ENCODE results near the gene ADAM15. TPM values are rescaled to one million over a fixed set of nuclear protein-coding genes. Genes with fewer than 3 reads are reported as not detected.

The ADAM15 gene
- total RNA-seq, 2 experiments from 2014 or later, result 17.2 to 20.1 TPM

DNA sequence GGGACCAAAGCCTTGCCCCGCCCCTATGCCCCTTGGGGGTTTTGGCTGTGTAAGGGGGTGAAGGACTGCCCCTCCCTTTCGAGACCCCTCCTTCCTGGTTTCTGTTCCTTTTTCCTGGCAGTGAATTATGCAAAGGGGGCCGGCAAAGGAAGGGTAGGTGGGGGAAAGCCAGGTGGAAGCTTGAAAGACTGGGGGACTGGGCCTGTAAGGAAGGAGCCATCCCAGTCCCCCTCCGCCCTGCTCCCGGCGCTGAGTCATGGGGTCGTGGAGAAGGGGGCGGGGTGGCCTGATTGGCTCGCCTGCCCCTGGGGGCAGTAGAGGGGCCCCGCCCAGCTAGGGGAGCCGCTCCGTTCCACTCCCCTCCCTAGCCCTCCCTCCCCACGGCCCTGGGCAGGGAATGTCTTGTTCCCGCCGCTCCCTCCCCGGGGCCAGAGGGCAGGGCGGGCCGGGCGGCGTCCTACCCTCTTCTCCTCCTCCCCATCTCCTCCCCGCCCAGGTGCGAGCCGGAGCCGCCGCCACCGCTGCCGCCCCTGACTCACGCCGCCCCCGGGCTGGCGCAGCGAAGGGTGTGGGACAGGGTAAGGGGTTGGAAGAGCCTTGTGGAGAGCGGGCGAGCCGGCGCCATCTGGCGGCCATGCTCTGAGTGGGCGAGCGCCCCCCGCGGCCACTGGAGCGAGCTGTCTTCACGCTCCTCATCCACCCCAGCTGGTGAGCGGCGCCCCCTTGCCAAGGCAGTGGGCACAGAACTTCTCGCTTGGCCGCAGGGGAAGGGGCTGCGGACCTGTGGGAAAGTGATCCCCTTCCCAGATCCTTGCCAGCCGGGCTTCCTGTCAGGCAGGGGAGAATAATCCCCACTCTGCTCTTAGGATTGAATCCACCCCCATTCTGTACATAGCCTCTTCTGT lies 33.8 kb upstream of the ADAM15 start:
- Mint-ChIP-seq H3K4me3 (peak overlapping the region; percentile 67), H3K36me3 (ENCODE audit: low read depth) (peaks cover 33% of the 10 kb centered on the region), H3K27ac (peak overlapping the region; percentile 92), H3K4me1 (ENCODE audit: low read depth) (peaks cover 76% of the 10 kb centered on the region), H3K27me3 (no peaks in the 10 kb centered on the region), H3K9me3 (no peaks in the 10 kb centered on the region)
- ChIA-PET POLR2A (interaction anchor here (0.6 to 10.7 kb wide), 16 partner anchors 10 to 458 kb away, joined by 3 to 189 read pairs (median 13); partner anchors contain the start of genes ADAM15, CKS1B, FLAD1 and LENEP), CTCF (interaction anchor here (0.5 to 9.7 kb wide), 40 partner anchors 10 to 1688 kb away, joined by 3 to 159 read pairs (median 6); partner anchors contain the start of genes ADAM15, CKS1B, FLAD1 and KRTCAP2)
- TF ChIP-seq, protein P1, sequence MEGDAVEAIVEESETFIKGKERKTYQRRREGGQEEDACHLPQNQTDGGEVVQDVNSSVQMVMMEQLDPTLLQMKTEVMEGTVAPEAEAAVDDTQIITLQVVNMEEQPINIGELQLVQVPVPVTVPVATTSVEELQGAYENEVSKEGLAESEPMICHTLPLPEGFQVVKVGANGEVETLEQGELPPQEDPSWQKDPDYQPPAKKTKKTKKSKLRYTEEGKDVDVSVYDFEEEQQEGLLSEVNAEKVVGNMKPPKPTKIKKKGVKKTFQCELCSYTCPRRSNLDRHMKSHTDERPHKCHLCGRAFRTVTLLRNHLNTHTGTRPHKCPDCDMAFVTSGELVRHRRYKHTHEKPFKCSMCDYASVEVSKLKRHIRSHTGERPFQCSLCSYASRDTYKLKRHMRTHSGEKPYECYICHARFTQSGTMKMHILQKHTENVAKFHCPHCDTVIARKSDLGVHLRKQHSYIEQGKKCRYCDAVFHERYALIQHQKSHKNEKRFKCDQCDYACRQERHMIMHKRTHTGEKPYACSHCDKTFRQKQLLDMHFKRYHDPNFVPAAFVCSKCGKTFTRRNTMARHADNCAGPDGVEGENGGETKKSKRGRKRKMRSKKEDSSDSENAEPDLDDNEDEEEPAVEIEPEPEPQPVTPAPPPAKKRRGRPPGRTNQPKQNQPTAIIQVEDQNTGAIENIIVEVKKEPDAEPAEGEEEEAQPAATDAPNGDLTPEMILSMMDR (IDR thresholded peaks at IDR 0.05), result peak; percentile 100
- DNase-seq, result peak; percentile 84 to 95 (median 88)
- Histone ChIP-seq H3K27me3 (ENCODE audit: control insufficient read depth in 1 of 2, insufficient read depth in 2 of 2, low read length in 2 of 2) (no peaks in the 10 kb centered on the region), H3K4me3 (ENCODE audit: low read length) (peak overlapping the region; percentile 45), H3K9me3 (ENCODE audit: control insufficient read depth in 1 of 2, insufficient read depth in 1 of 2, low read length in 2 of 2) (no peaks in the 10 kb centered on the region), H3K4me1 (ENCODE audit: insufficient read depth, low read length) (peaks cover 76% of the 10 kb centered on the region), H3K27ac (ENCODE audit: low read depth in 1 of 2, low read length in 2 of 2) (peak overlapping the region; percentile 73 to 77), H3K36me3 (ENCODE audit: insufficient read depth, low read length) (peaks cover 42% of the 10 kb centered on the region)
- intact Hi-C loops (cut with DNase I, micrococcal nuclease), result loop anchor here (1.0 to 5.0 kb wide), 11 partner anchors 16 to 460 kb away; partner anchors contain the start of genes CKS1B (in 1 of the 2), FLAD1 (in 1 of the 2) and UBE2Q1 (in 1 of the 2)
- peak; percentile 86 for ATAC-seq (ENCODE audit: poor library complexity)

DNA sequence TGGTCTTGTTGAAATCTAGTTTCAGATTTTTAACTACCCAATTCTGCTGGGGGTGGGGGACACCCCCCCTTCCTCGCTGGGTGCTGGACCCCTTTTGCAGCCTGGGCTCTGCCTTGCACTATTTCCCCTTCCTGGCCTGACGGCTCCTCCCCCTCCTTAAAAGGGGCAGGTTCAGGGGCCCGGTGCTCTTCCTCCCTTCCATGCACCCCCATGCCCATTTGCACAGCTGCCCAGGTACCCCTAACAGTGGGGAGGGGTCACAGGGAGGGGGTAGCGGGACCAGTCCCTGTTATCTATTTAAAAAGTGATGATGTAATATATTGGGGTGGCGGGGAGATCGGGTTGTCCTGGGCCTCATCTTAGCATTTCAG lies 33.2 kb upstream of the ADAM15 start:
- intact Hi-C loops (cut with DNase I, micrococcal nuclease), result loop anchor here (1.0 to 5.0 kb wide), 11 partner anchors 17 to 461 kb away; partner anchors contain the start of genes CKS1B (in 1 of the 2), FLAD1 (in 1 of the 2) and UBE2Q1 (in 1 of the 2)
- TF ChIP-seq, protein P1 (IDR thresholded peaks at IDR 0.05), result no peak
- H3K27ac Mint-ChIP-seq, result peak overlapping the region; percentile 92
- H3K36me3 Mint-ChIP-seq (ENCODE audit: low read depth), result peaks cover 30% of the 10 kb centered on the region
- peaks cover 73% of the 10 kb centered on the region for H3K4me1 Mint-ChIP-seq (ENCODE audit: low read depth)
- Histone ChIP-seq H3K9me3 (ENCODE audit: control insufficient read depth in 1 of 2, insufficient read depth in 1 of 2, low read length in 2 of 2) (no peaks in the 10 kb centered on the region), H3K27ac (ENCODE audit: low read depth in 1 of 2, low read length in 2 of 2) (peak overlapping the region; percentile 9 to 77), H3K27me3 (ENCODE audit: control insufficient read depth in 1 of 2, insufficient read depth in 2 of 2, low read length in 2 of 2) (no peaks in the 10 kb centered on the region), H3K36me3 (ENCODE audit: insufficient read depth, low read length) (peaks cover 42% of the 10 kb centered on the region), H3K4me1 (ENCODE audit: insufficient read depth, low read length) (peaks cover 73% of the 10 kb centered on the region), H3K4me3 (ENCODE audit: low read length) (peak overlapping the region; percentile 5)
- DNase-seq (no peak), ATAC-seq (ENCODE audit: poor library complexity) (no peak)
- H3K27me3 Mint-ChIP-seq, result no peaks in the 10 kb centered on the region
- no peaks in the 10 kb centered on the region for H3K9me3 Mint-ChIP-seq
- POLR2A ChIA-PET, result interaction anchor here (0.6 to 10.7 kb wide), 12 partner anchors 11 to 458 kb away, joined by 3 to 189 read pairs (median 23); partner anchors contain the start of genes ADAM15, CKS1B, FLAD1 and LENEP
- peak overlapping the region; percentile 67 for H3K4me3 Mint-ChIP-seq
- CTCF ChIA-PET, result interaction anchor here (0.5 to 9.7 kb wide), 39 partner anchors 11 to 1688 kb away, joined by 3 to 159 read pairs (median 6); partner anchors contain the start of genes ADAM15, CKS1B, FLAD1 and KRTCAP2

DNA sequence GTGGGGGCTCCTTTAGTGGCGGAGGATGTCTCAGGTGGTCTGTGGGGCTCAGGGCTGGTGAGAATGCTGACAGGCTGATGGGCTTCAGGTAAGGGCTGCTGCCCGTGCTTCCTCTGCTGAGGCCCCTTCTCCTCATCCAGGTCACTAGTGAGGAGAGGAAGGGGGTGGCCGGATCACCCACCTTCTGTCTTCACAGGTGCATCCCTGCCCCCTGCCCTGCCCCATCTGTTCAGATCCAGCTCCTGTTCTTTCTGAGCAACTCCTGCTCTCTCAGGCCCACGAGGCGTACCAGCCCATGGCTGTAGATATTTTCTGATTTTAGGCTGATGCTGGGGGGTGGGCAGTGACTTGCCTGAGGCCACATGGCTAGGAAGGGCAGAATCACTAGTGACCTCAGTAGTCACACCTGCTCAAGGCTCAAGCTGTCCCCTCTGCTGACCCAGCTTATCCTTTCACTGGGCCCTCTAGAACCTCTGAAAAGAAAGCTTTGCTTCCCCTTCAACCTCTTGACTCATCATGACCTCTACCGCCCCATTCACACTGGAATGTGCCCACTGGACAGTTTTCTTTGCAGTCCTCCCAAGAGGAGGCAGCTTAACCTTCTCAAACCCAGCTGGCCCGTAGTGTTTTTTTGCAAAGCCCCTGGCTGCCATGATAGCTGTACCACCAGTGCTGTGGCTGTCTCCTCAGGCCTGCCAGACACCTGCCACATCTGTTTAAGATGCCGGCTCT lies 32.3 kb upstream of the ADAM15 start:
- Mint-ChIP-seq H3K27me3 (no peaks in the 10 kb centered on the region), H3K27ac (peak overlapping the region; percentile 92), H3K4me3 (peak overlapping the region; percentile 15), H3K36me3 (ENCODE audit: low read depth) (peaks cover 21% of the 10 kb centered on the region), H3K9me3 (no peaks in the 10 kb centered on the region), H3K4me1 (ENCODE audit: low read depth) (peaks cover 69% of the 10 kb centered on the region)
- Histone ChIP-seq H3K27me3 (ENCODE audit: control insufficient read depth in 1 of 2, insufficient read depth in 2 of 2, low read length in 2 of 2) (no peaks in the 10 kb centered on the region), H3K4me3 (ENCODE audit: low read length) (no peak overlapping the region), H3K4me1 (ENCODE audit: insufficient read depth, low read length) (peaks cover 68% of the 10 kb centered on the region), H3K36me3 (ENCODE audit: insufficient read depth, low read length) (peaks cover 38% of the 10 kb centered on the region), H3K27ac (ENCODE audit: low read depth in 1 of 2, low read length in 2 of 2) (peak overlapping the region; percentile 7 to 51), H3K9me3 (ENCODE audit: control insufficient read depth in 1 of 2, insufficient read depth in 1 of 2, low read length in 2 of 2) (no peaks in the 10 kb centered on the region)
- ChIA-PET POLR2A (interaction anchor here (1.8 to 6.7 kb wide), 4 partner anchors 25 to 75 kb away, joined by 6 to 72 read pairs (median 14); partner anchors contain the start of genes LENEP, PBXIP1 and PYGO2), CTCF (interaction anchor here (0.6 to 9.7 kb wide), 7 partner anchors 20 to 75 kb away, joined by 3 to 159 read pairs (median 13); partner anchors contain the start of genes CKS1B, FLAD1, LENEP and PBXIP1)
- DNase-seq (no peak), ATAC-seq (ENCODE audit: poor library complexity) (no peak)
- TF ChIP-seq, protein P1 (IDR thresholded peaks at IDR 0.05), result no peak
- intact Hi-C loops (cut with DNase I, micrococcal nuclease), result loop anchor here (5.0 kb wide), 2 partner anchors 351 to 461 kb away; partner anchors contain the start of gene UBE2Q1 (in 1 of the 2)

Measured in CD4-positive, alpha-beta T cell (primary cell).